Activated CD8-positive, alpha-beta memory T cell treated with anti-CD3 and anti-CD28 coated beads for 36 hours (primary cell): ENCODE measurements around the gene PRAMEF5. TPM values are rescaled to one million over a fixed set of nuclear protein-coding genes. Genes with fewer than 3 reads are reported as not detected.
"Not testable (repeated sequence)": the region's sequence is repeated elsewhere in the genome, so short reads cannot be mapped to it uniquely, and the experiment has no call there.

Experiments used
- CTCF ChIA-PET: fragments of 350-600 bp; sonication (Branson Sonifier 250); formaldehyde crosslinking; loops from one replicate; lab custom pipeline; 2021; ENCODE audit warnings: antibody characterized with exemption; lab: Charles Lee
- POLR2A ChIA-PET: fragments of 350-600 bp; sonication (Branson Sonifier 250); formaldehyde crosslinking; loops from one replicate; lab custom pipeline; 2021; ENCODE audit warnings: antibody characterized with exemption; lab: Charles Lee
- total RNA-seq, 2 experiments: library from RNA; stranded (reverse); gene quantifications; one replicate each; pipeline ENCODE4 v1.2.3, GENCODE V29; 2021

Gene PRAMEF5
- total RNA-seq, 2 experiments from 2014 or later: not detected

DNA sequence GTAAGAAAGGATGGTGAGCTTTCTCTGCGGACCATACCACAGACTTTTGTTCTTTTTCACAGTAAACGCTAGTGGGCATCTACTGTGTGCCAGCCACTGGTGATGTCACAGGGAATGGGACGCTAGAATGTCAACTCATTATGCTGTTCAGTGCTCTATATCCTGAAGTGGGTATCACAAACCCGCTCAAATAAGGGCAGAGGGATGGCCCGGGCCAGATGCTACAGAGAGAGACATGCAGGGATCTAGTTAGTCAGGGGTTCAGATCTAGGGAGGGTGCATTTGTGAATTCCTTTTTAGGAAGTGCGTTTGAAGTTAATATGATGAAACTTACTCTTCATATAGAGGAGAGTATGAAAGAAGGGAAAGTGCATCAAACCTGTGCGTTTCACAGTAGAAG, 6.9 kb upstream of the PRAMEF5 start:
- CTCF ChIA-PET, POLR2A ChIA-PET: not testable (repeated sequence)

DNA sequence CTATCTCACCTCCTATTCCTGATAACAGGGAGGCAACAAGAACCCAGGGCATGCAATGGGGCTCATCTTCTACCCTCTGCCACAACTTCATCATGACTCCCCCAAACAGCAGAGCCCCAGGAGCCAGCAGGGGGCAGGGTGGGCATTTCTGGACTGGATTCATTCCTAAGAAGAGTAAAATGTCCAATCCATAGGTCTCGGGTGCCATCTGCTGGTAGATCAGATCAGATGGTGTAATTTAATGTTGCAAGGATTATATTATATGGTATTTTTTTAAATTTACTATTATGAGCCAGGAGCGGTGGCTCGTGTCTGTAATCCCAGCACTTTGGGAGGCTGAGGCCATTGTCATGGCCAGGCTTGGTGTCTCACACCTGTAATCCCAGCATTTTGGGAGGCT, 11.1 kb downstream of the PRAMEF5 start:
- CTCF ChIA-PET, POLR2A ChIA-PET: not testable (repeated sequence)

DNA sequence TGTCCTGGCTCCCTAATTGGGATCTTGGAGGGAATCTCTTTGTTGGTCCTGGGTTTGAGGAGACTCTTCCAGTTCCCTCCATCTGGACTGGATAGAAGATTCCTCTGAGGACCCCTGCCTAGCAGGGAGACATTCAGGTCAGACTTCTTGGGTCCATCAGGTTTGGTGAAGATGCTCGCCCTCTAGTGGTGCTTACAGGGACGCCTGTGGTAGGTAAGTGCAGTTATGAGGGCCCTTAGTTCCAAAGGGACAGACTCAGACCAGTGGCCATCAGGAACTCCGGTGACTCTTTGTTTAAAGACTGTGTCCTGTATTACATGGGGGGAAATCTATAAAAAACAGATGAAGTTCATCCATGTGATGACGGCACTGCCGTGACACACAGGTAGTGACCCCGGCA, 23.0 kb downstream of the PRAMEF5 start:
- CTCF ChIA-PET, POLR2A ChIA-PET: not testable (repeated sequence)

DNA sequence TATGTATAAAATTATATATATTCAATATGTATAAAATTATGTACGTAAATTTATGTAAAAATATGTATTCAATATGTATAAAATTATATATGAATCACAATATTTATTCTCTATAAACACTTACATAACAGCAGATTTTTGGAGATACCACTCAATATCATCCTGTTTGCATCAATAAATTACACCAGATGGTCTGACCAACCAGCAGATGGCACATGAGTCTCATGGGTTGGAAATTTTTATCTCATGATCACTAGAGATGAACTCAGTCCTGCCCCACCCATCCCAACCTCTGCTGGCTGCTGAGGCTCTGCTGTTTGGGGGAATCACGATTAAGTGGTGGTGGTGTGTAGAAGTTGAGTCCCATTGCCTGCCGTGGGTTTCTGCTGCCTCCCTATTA, 25.6 kb downstream of the PRAMEF5 start:
- CTCF ChIA-PET, POLR2A ChIA-PET: not testable (repeated sequence)

DNA sequence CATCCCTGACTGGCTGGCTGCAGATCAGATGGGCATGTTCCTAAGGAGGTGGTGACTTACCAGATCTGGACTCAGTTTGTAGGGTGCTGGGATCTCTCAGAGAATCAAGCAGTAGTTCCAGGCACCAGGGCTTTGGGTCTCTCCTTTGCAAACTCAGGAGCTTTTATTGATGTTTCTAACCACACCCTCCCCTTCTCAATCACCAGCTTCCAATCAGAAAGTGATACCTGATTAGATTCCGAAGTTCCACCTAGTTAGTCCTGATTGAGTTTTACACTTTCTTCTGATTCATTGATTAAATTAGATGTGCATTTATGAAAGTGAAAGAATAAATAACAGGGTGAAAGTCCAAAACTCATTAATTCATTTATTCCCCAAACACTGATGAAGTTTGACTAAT, 31.0 kb downstream of the PRAMEF5 start, which contains the start of gene PRAMEF8:
TSS of gene PRAMEF8 (minus strand) at position 101 of the 400 bp plus-strand sequence. CDS start 1,046 bp downstream, outside the sequence.
- POLR2A ChIA-PET, CTCF ChIA-PET: not testable (repeated sequence)

DNA sequence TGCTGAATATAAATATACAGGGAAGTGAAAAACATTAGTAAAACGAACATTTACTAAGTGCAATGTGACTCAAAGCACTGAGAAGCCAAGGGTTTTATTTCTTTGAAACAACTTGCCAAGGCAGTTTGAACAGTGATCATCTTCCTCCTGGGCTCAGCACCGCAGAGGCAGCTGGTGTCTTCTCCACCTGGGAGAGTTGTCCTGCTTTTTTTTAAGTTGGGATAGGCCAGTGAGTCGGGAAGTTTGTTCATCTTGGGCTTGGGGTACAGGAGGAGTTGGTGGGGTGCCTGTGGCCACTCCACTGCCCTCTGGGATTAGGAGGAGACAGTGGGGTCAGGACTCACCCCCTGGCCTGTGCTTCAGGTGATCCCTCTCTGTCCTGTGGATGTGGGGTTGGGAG, 35.0 kb downstream of the PRAMEF5 start:
- POLR2A ChIA-PET, CTCF ChIA-PET: not testable (repeated sequence)

DNA sequence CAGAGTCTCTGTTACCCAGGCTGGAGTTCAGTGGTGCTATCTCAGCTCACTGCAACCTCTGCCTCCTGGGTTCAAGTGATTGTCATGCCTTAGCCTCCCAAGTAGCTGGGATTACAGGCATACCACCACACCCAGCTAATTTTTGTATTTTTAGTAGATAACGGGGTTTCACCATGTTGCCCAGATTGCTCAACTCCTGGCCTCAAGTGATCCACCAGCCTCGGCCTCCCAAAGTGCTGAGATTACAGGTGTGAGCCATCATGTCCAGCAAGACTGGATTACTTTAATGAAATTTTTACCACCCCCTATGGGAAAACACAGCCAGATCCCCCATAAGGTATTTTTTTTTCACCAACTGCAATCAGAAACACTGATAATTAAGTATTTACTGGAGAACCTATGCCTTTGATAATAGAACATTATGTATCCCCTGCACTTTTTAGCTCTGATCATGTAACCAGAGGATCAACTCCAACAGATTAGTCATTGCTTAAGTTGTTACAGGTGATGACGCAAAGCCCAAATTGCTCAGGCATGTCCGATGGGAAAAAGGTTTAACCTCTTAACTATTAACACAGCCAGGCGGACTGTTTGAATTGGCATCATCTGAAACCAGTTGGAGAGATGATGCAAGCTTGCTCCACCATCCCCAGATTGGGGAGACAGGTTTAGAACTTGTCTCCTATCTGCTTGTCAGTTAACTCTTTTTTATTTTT, 43.4 kb downstream of the PRAMEF5 start:
- CTCF ChIA-PET, POLR2A ChIA-PET: not testable (repeated sequence)

DNA sequence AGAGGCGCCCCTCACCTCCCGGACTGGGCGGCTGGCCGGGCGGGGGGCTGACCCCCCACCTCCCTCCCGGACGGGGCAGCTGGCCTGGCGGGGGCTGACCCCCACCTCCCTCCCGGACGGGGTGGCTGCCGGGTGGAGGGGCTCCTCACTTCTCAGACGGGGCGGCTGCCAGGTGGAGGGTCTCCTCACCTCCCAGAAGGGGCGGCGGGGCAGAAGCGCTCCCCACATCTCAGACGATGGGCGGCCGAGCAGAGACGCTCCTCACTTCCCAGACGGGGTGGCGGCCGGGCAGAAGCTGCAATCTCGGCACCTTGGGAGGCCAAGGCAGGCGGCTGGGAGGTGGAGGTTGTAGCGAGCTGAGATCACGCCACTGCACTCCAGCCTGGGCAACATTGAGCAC, 44.7 kb downstream of the PRAMEF5 start:
- CTCF ChIA-PET: not testable (repeated sequence)

DNA sequence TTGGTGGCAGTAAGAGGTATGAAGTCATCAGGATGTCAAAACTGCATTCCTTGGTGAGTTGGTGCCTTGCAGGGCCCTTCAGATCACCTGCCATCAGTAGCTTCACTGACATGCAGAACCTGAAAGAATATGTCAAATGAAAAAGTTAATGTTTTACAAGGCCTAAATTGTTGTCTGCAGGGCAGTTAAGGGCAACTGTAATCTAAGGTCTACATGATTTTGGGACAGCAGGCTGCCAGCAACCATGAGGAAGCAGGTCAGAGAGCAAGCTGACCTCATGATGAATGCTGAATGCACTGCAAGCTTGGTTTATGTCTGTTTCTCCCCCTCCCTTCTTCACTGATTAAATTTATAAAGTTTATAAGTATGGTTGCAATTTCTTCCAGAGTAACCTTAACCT, 48.2 kb downstream of the PRAMEF5 start:
- CTCF ChIA-PET, POLR2A ChIA-PET: not testable (repeated sequence)

More for the DNA sequence above, 44.7 kb downstream of the PRAMEF5 start:
- POLR2A ChIA-PET: not testable (repeated sequence)

DNA sequence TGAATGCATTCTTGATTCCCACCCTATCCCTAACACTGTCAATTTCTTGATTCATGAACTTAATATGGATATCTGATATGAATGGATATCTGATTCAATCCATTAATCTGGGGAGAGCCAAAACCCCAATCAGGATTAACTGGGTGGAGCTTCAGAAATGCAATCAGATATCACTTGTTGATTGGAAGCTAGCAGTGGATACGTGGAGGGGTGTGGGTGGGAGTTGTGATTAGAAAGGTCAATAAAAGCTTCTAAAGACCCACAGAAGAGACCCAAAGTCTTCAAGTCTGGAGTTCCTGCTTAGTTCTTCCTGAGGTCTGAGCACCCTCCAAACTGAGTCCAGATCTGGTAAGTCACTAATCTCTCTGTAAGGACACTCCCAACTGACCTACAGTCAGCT, 49.2 kb downstream of the PRAMEF5 start, which contains the start of gene PRAMEF33:
TSS of gene PRAMEF33 (plus strand) at position 301 of the 400 bp plus-strand sequence. CDS start 2,416 bp downstream, outside the sequence.
- CTCF ChIA-PET, POLR2A ChIA-PET: not testable (repeated sequence)

Other genes starting within 250 kb of the PRAMEF5 start
- gene PRAMEF27, start 197.6 kb upstream of the PRAMEF5 start, total RNA-seq: not detected
- not detected for gene HNRNPCL3, start 193.4 kb upstream of the PRAMEF5 start, total RNA-seq
- not detected for gene PRAMEF25, start 183.4 kb upstream of the PRAMEF5 start, total RNA-seq
- not detected for gene HNRNPCL2, start 137.3 kb upstream of the PRAMEF5 start, total RNA-seq
- gene PRAMEF26, start 98.2 kb upstream of the PRAMEF5 start, total RNA-seq: not detected
- gene HNRNPCL4, start 88.6 kb upstream of the PRAMEF5 start, total RNA-seq: not detected
- not detected for gene PRAMEF9, start 82.3 kb upstream of the PRAMEF5 start, total RNA-seq
- not detected for gene PRAMEF13, start 52.8 kb upstream of the PRAMEF5 start, total RNA-seq
- not detected for gene PRAMEF18, start 28.0 kb upstream of the PRAMEF5 start, total RNA-seq
- gene PRAMEF8, start 30.9 kb downstream of the PRAMEF5 start, total RNA-seq: not detected
- gene PRAMEF33, start 49.3 kb downstream of the PRAMEF5 start, total RNA-seq: not detected
- not detected for gene PRAMEF15, start 61.4 kb downstream of the PRAMEF5 start, total RNA-seq
- gene PRAMEF14, start 92.9 kb downstream of the PRAMEF5 start, total RNA-seq: not detected
- gene PRAMEF19, start 117.7 kb downstream of the PRAMEF5 start, total RNA-seq: not detected
- not detected for gene PRAMEF17, start 135.4 kb downstream of the PRAMEF5 start, total RNA-seq
- gene PRAMEF20, start 156.3 kb downstream of the PRAMEF5 start, total RNA-seq: not detected